ENCODE data around the gene KPNB1. TPM values are rescaled to one million over a fixed set of nuclear protein-coding genes. Genes with fewer than 3 reads are reported as not detected.
A peak's percentile ranks its signal among the peaks of the same experiment; 100 is the strongest.

Gene KPNB1
- total RNA-seq, 4 donors from 2014 or later = 55.6 to 313 (median 209) TPM

DNA sequence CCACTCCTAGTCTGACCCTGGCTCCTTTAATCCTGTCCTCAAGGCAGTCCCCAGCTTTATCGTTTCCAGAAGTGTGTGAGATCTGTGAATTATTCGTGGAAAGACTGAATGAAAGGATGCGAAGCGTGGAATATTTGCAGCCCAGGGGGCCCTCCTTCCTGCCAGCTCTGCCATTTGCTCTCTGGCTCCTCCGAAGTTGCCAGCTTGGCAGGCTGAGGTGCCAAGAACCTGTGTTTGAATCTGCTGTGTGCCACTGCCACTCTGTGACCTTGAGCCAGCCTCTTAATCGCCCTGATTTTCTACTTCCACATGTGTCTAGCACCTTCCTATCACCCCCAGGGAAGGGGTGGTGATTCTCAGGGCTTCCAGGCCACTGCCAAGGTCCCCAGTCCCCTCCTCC lies 55.0 kb downstream of the KPNB1 start:
- no peak overlapping the region for H3K27ac ChIP-seq
- no peaks in the 10 kb centered on the region for H3K27me3 ChIP-seq
- no peak overlapping the region for H3K4me3 ChIP-seq
- intact Hi-C loops (cut with DNase I; ENCODE audit: low total_unique reads) = no loop called here
- no peaks in the 10 kb centered on the region for H3K9me3 ChIP-seq
- DNase-seq = no peak
- H3K36me3 ChIP-seq = no peaks in the 10 kb centered on the region
- H3K4me1 ChIP-seq = no peaks in the 10 kb centered on the region
- TF ChIP-seq, protein P1, sequence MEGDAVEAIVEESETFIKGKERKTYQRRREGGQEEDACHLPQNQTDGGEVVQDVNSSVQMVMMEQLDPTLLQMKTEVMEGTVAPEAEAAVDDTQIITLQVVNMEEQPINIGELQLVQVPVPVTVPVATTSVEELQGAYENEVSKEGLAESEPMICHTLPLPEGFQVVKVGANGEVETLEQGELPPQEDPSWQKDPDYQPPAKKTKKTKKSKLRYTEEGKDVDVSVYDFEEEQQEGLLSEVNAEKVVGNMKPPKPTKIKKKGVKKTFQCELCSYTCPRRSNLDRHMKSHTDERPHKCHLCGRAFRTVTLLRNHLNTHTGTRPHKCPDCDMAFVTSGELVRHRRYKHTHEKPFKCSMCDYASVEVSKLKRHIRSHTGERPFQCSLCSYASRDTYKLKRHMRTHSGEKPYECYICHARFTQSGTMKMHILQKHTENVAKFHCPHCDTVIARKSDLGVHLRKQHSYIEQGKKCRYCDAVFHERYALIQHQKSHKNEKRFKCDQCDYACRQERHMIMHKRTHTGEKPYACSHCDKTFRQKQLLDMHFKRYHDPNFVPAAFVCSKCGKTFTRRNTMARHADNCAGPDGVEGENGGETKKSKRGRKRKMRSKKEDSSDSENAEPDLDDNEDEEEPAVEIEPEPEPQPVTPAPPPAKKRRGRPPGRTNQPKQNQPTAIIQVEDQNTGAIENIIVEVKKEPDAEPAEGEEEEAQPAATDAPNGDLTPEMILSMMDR (IDR thresholded peaks at IDR 0.05) = no peak

DNA sequence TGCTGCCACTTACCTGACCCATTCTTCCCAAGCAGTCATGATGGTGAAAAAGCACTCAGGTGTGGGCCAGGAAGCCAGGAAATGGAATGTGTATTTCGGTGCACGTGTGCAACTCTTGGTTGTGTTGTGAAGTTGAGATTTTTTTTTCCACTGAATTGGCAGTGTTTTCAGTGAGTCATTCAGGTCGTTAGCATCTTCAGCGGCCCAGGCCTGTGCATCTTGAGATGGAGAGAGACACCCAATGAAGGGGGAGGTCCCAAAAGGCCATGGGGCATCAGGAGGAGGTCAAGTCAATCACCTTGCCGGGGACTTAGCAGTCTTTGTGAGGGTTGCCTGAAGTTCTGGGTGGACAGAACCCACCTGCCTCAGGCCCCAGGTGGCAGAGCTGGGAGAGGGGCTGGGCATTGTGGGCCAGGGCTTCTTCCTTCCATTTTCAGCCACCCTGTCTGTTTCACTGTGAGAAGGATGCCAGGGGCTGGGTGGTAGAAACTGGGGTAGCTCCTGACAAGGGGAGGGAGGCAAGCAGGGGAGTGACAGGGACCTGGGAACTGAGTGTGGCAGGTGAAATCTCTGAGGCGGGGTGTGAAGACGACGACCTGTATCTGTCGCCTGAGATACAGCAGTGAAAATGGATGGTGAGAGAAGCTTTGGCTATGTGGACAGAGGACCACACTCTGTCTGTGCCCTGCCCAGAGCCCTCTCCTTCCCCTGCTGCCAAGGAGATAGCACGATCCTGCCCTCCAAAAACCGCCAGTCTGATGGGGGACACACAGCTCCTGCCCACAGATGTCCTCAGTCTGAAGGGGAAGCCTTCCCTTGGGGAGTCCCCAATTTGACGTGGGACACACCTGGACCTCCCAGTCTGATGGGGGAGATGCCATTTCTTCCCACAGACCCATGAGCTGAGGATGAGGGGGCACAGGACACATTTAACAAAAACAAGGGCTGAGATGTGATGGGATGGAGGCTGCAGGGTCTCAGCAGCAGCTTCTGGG lies 56.1 kb downstream of the KPNB1 start:
- no peak overlapping the region for H3K27ac ChIP-seq
- H3K4me3 ChIP-seq = no peak overlapping the region
- H3K9me3 ChIP-seq = no peaks in the 10 kb centered on the region
- DNase-seq = no peak
- H3K4me1 ChIP-seq = no peaks in the 10 kb centered on the region
- intact Hi-C loops (cut with DNase I; ENCODE audit: low total_unique reads) = no loop called here
- TF ChIP-seq POLR2A (IDR thresholded peaks at IDR 0.05) = no peak
- TF ChIP-seq, protein P1 (IDR thresholded peaks at IDR 0.05) = no peak
- H3K27me3 ChIP-seq = no peaks in the 10 kb centered on the region
- no peaks in the 10 kb centered on the region for H3K36me3 ChIP-seq

DNA sequence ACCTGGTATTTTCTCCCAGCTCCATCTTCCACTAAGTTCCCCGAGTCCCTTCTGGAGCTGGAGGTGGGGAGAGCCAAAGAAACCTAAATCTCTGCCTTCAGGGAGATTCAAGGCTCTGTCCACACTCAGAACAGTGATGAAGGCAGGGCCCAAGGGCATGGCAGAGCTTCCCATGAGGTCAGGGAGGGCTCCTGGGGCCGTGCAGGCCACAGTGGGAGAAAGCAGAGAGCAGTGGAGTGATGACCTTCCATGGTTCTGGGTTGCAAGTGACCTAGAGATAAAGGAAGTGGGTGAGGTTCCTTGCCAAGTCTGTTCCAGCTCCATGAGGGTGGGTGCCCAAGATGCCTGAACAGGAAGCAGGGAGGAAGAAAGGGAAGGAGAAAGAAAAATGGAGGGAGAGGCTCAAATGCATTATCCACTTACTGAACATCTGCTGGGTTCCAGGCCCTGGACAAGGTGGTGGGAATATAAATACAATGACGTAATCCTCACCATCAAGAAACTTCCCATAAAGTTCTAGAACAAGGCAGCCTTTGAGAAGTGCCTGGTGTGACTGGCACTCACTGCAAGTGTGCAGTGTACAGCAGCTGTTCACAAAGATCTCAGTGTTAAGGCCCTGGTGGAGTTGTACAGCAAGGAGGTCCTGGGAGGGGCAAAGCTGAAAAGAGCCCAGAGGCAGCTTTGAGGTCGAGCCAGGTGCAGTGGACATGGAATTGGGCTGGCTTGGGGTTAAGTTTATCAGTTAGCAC lies 57.5 kb downstream of the KPNB1 start:
- Histone ChIP-seq H3K27ac (no peak overlapping the region), H3K4me1 (no peaks in the 10 kb centered on the region), H3K36me3 (no peaks in the 10 kb centered on the region), H3K9me3 (no peaks in the 10 kb centered on the region), H3K4me3 (no peak overlapping the region), H3K27me3 (no peaks in the 10 kb centered on the region)
- no peak for TF ChIP-seq POLR2A (IDR thresholded peaks at IDR 0.05)
- TF ChIP-seq, protein P1 (IDR thresholded peaks at IDR 0.05) = no peak
- DNase-seq = no peak
- intact Hi-C loops (cut with DNase I; ENCODE audit: low total_unique reads) = no loop called here

DNA sequence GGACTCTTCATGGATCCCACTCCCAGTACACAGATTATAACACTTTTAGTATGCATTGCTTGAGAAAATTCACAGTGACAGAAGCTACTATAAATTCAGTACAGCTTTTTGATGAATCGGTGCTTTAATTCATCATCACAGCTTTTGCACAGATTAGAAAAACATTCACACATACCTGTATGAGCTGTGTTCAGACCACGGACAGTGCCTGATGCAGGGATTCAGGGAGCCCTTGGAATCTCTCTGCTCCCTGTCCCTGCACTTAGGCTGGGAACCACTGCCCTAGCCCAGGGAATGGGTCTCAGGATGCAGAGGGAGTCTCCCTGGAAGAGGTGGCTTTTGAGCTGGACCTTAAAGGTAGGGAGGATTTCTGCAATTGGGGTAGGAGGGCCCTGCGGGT lies 58.2 kb downstream of the KPNB1 start:
- H3K4me1 ChIP-seq = no peaks in the 10 kb centered on the region

More for the DNA sequence above, 58.2 kb downstream of the KPNB1 start:
- Histone ChIP-seq H3K4me3 (no peak overlapping the region), H3K27ac (peak overlapping the region in 1 of 2 donors; percentile 56), H3K36me3 (no peaks in the 10 kb centered on the region), H3K27me3 (no peaks in the 10 kb centered on the region), H3K9me3 (no peaks in the 10 kb centered on the region)
- intact Hi-C loops (cut with DNase I; ENCODE audit: low total_unique reads) = no loop called here
- no peak for DNase-seq
- TF ChIP-seq, protein P1 (IDR thresholded peaks at IDR 0.05) = no peak
- no peak for TF ChIP-seq POLR2A (IDR thresholded peaks at IDR 0.05)

All from uterus (tissue), 4 donors.